ENCODE results near the gene ADGRF3. TPM values are rescaled to one million over a fixed set of nuclear protein-coding genes. Genes with fewer than 3 reads are reported as not detected.
A peak's percentile ranks its signal among the peaks of the same experiment; 100 is the strongest.
"Not testable (repeated sequence)": the region's sequence is repeated elsewhere in the genome, so short reads cannot be mapped to it uniquely, and the experiment has no call there.

Gene ADGRF3
- total RNA-seq, 4 donors from 2014 or later = under 0.01 TPM; not detected in 3

GRCh38 chr2:26274058-26274613 is 72.5 kb downstream of the ADGRF3 start:
- WGBS, 2 donors = 21 to 23% methylated on average over 5 of the region's 5 CpGs
- peaks cover 0 to 34% (median 29%) of the 10 kb centered on the region in 4 donors for H3K4me1 ChIP-seq
- no peaks in the 10 kb centered on the region for H3K27me3 ChIP-seq
- DNase-seq (ENCODE audit: low spot score in 2 of 2) = peak; percentile 43 to 87
- TF ChIP-seq CTCF (IDR thresholded peaks at IDR 0.05) (peak in 1 of 5 experiments; percentile 18), POLR2A (IDR thresholded peaks at IDR 0.05) (no peak), EP300 (IDR thresholded peaks at IDR 0.05) (peak; percentile 93 to 98)
- peak overlapping the region; percentile 73 to 95 (median 77) for H3K27ac ChIP-seq
- no peak overlapping the region for H3K4me3 ChIP-seq
- no peaks in the 10 kb centered on the region for H3K9me3 ChIP-seq
- peaks cover 0 to 30% (median 8%) of the 10 kb centered on the region in 3 donors for H3K36me3 ChIP-seq

- peaks cover 0 to 29% (median 8%) of the 10 kb centered on the region in 3 donors for H3K36me3 ChIP-seq
- TF ChIP-seq CTCF (IDR thresholded peaks at IDR 0.05) (no peak), EP300 (IDR thresholded peaks at IDR 0.05) (no peak), POLR2A (IDR thresholded peaks at IDR 0.05) (no peak)
- peak overlapping the region; percentile 41 to 95 (median 72) for H3K27ac ChIP-seq
- DNase-seq (ENCODE audit: low spot score in 2 of 2) = no peak
- peaks cover 0 to 34% (median 29%) of the 10 kb centered on the region in 4 donors for H3K4me1 ChIP-seq
- no peaks in the 10 kb centered on the region for H3K27me3 ChIP-seq
- H3K9me3 ChIP-seq = no peaks in the 10 kb centered on the region
- WGBS, 2 donors = 63% methylated on average over 2 of the region's 2 CpGs
- H3K4me3 ChIP-seq = no peak overlapping the region
Observed at GRCh38 chr2:26273501-26273900, 73.1 kb downstream of the ADGRF3 start.

GRCh38 chr2:26270373-26270772 is 76.2 kb downstream of the ADGRF3 start:
- peaks cover 0 to 19% (median 0%) of the 10 kb centered on the region in 3 donors for H3K36me3 ChIP-seq
- H3K27ac ChIP-seq = peak overlapping the region in 1 of 4 donors; percentile 67

GRCh38 chr2:26269571-26270158 is 76.9 kb downstream of the ADGRF3 start:
- 87% methylated on average over 6 of the region's 6 CpGs for WGBS, 2 donors
- no peak for TF ChIP-seq POLR2A (IDR thresholded peaks at IDR 0.05)
- TF ChIP-seq CTCF (IDR thresholded peaks at IDR 0.05) = no peak
- no peak for TF ChIP-seq EP300 (IDR thresholded peaks at IDR 0.05)
- Histone ChIP-seq H3K4me1 (peaks cover 0 to 23% (median 22%) of the 10 kb centered on the region in 4 donors), H3K9me3 (no peaks in the 10 kb centered on the region), H3K4me3 (no peak overlapping the region), H3K27ac (peak overlapping the region in 2 of 4 donors; percentile 57 to 67), H3K27me3 (no peaks in the 10 kb centered on the region), H3K36me3 (peaks cover 0 to 26% (median 0%) of the 10 kb centered on the region in 3 donors)
- DNase-seq (ENCODE audit: low spot score in 2 of 2) = no peak

More at GRCh38 chr2:26270373-26270772, 76.2 kb downstream of the ADGRF3 start:
- H3K4me3 ChIP-seq = no peak overlapping the region
- DNase-seq (ENCODE audit: low spot score in 2 of 2) = no peak
- peaks cover 0 to 31% (median 29%) of the 10 kb centered on the region in 4 donors for H3K4me1 ChIP-seq
- no peaks in the 10 kb centered on the region for H3K27me3 ChIP-seq
- TF ChIP-seq EP300 (IDR thresholded peaks at IDR 0.05) = no peak
- TF ChIP-seq CTCF (IDR thresholded peaks at IDR 0.05) = no peak
- no peak for TF ChIP-seq POLR2A (IDR thresholded peaks at IDR 0.05)
- H3K9me3 ChIP-seq = no peaks in the 10 kb centered on the region

GRCh38 chr2:26268670-26269385 is 77.8 kb downstream of the ADGRF3 start:
- H3K9me3 ChIP-seq; H3K27me3 ChIP-seq; DNase-seq (ENCODE audit: low spot score in 2 of 2); H3K4me3 ChIP-seq: not testable (repeated sequence)
- Histone ChIP-seq H3K27ac (peak overlapping the region in 2 of 4 donors; percentile 57 to 67), H3K4me1 (peaks cover 0 to 17% (median 14%) of the 10 kb centered on the region in 4 donors), H3K36me3 (peaks cover 0 to 34% (median 0%) of the 10 kb centered on the region in 3 donors)
- WGBS, 2 donors = 87 to 91% methylated on average over 12 of the region's 12 CpGs
